Measurements from ENCODE around the gene ACTC1. TPM values are rescaled to one million over a fixed set of nuclear protein-coding genes. Genes with fewer than 3 reads are reported as not detected.

ACTC1 gene
- total RNA-seq, 1 experiment from 2014 or later, result not detected

DNA sequence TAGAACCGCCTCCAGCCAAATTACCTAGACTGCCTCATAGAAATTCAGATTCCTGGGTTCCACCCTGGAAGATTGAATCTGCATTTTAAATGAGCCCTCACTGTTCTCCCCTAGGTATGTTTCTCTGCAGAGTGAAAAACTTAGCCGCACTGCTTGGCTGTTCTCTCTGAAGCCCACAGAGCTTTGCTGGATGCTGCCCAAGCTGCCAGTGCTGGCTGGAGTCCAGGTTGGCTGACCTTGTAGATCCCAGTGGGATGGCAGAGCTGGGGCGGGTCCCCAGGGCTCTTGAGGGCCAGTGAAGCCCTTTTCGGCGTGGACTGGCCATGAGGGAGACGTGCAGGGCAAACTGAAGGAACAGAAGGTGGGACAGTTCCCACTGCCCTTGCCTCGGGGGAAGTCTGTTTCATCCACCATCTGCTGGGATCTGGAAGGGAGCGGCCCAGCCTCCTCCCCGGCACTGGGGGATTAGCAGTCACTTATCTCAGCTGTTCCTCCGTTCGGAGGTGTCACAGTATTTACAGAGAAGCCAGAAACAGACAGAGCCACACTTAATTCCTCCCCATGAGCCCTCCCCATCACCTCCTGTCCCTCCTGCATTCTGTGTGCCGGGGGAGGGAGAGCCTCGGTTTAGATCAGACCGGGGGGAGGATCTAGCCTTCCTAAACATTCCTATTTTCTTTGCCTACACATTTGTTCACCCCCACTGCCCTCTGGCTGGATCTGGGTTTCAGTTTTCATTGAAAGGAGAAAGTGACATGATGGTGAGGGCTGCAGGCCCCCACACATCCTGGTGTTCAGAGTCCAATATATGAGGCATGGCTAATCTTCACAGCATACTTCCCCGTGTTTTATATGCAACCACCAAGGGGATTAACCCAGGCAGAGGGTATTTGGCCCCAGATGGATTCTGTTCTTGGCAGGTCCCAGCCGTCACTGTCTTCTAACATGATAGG lies 4.1 kb upstream of the ACTC1 start:
- POLR2A ChIA-PET (ENCODE audit: unreplicated experiment), result no interaction called here
- DNase-seq, result no peak

DNA sequence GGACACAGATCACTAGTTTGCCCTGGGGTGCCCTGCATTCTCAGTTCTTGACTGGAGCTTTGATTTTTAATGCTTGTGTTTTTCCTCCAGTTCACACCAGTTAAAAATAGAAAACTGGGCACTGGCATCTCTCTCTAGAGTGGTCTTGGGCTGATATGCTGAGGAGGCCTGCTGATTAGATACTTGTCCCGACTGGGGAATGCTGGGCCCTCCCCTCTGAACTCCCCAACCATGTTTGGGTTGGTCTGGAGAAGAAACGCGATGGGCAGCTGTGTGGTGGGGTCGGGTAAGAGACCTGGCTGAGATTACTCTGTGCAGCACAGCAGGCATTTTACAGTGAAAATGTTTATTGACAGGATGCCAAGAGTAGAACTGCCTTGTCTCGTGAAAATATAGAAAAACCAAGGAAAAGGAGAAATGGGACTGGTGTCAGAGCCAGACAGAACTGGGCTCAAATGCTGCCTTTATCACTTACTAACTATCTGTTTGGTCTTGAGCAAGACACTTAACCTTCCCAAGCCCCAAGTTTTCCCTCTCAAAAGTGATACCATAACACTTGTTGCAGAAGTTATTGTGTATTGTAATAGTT lies 1.6 kb upstream of the ACTC1 start:
- Histone ChIP-seq H4K20me1 (ENCODE audit: insufficient read depth) (no peaks in the 10 kb centered on the region), H3K27me3 (ENCODE audit: insufficient read depth, low read depth) (peaks cover 32% of the 10 kb centered on the region), H2AFZ (no peak overlapping the region), H3K4me3 (no peak overlapping the region), H3K79me2 (ENCODE audit: low read depth) (no peaks in the 10 kb centered on the region), H3K4me1 (replicated peaks; ENCODE audit: insufficient read depth) (no peaks in the 10 kb centered on the region), H3K9me3 (ENCODE audit: insufficient read depth, low read depth) (no peaks in the 10 kb centered on the region), H3K9me2 (ENCODE audit: insufficient read depth) (no peaks in the 10 kb centered on the region), H3K27ac (no peak overlapping the region), H3K4me2 (no peak overlapping the region), H3F3A (ENCODE audit: insufficient read depth, low read depth) (no peaks in the 10 kb centered on the region), H3K36me3 (ENCODE audit: low read depth) (no peaks in the 10 kb centered on the region)
- no peak for TF ChIP-seq EZH2 (IDR thresholded peaks at IDR 0.05; ENCODE audit: low read depth)
- TF ChIP-seq, protein P1, sequence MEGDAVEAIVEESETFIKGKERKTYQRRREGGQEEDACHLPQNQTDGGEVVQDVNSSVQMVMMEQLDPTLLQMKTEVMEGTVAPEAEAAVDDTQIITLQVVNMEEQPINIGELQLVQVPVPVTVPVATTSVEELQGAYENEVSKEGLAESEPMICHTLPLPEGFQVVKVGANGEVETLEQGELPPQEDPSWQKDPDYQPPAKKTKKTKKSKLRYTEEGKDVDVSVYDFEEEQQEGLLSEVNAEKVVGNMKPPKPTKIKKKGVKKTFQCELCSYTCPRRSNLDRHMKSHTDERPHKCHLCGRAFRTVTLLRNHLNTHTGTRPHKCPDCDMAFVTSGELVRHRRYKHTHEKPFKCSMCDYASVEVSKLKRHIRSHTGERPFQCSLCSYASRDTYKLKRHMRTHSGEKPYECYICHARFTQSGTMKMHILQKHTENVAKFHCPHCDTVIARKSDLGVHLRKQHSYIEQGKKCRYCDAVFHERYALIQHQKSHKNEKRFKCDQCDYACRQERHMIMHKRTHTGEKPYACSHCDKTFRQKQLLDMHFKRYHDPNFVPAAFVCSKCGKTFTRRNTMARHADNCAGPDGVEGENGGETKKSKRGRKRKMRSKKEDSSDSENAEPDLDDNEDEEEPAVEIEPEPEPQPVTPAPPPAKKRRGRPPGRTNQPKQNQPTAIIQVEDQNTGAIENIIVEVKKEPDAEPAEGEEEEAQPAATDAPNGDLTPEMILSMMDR (conservative IDR thresholded peaks at IDR 0.05), result no peak
- no peak for DNase-seq
- intact Hi-C loops (cut with micrococcal nuclease; ENCODE audit: unreplicated experiment), result no loop called here
- BruUV-seq (replicated peaks), result no TSS peak
- ChIA-PET POLR2A (ENCODE audit: unreplicated experiment) (no interaction called here), CTCF (no interaction called here)

More for the DNA sequence above, 4.1 kb upstream of the ACTC1 start:
- H3K27me3 ChIP-seq (ENCODE audit: insufficient read depth, low read depth), result peaks cover 15% of the 10 kb centered on the region; the same call in 1 of the 2 replicates
- H3K4me1 ChIP-seq (replicated peaks; ENCODE audit: insufficient read depth), result no peaks in the 10 kb centered on the region
- CTCF ChIA-PET, result no interaction called here
- no peak overlapping the region for H3K4me3 ChIP-seq
- no TSS peak for BruUV-seq (replicated peaks)
- intact Hi-C loops (cut with micrococcal nuclease; ENCODE audit: unreplicated experiment), result no loop called here
- no peaks in the 10 kb centered on the region for H4K20me1 ChIP-seq (ENCODE audit: insufficient read depth)
- H3F3A ChIP-seq (ENCODE audit: insufficient read depth, low read depth), result no peaks in the 10 kb centered on the region
- no peaks in the 10 kb centered on the region for H3K36me3 ChIP-seq (ENCODE audit: low read depth)
- no peak overlapping the region for H3K4me2 ChIP-seq
- H3K27ac ChIP-seq, result no peak overlapping the region
- no peaks in the 10 kb centered on the region for H3K9me3 ChIP-seq (ENCODE audit: insufficient read depth, low read depth)
- no peak overlapping the region for H2AFZ ChIP-seq
- TF ChIP-seq, protein P1 (conservative IDR thresholded peaks at IDR 0.05), result no peak
- TF ChIP-seq EZH2 (IDR thresholded peaks at IDR 0.05; ENCODE audit: low read depth), result no peak
- H3K9me2 ChIP-seq (ENCODE audit: insufficient read depth), result no peaks in the 10 kb centered on the region
- H3K79me2 ChIP-seq (ENCODE audit: low read depth), result no peaks in the 10 kb centered on the region

DNA sequence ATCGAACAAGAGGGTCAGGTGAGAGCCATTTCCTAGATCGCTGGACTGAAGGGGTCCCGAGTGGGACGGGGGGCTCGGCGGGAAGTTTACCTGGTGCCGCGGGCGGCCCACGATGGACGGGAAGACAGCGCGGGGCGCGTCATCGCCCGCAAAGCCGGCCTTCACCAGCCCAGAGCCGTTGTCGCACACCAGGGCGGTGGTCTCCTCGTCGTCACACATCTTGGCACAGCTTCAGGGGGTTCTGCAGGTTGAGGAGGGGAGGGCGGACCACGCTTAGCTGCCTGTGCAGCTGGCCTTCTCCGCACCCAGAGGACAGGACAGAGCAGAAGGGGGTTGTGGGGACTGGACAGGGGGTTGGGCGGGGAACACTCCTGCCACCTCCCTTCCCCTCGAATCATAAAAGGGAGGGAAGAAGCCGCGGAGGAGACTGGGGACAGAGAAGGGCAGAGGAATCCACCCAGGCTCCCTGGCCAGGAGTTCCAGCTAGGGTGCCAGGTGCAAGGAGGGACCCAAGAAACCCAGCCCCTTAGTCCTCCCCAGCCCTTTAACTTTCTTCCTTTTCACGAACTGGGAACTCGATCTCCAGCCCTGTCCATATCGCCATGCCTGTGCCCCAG lies 651 bp downstream of the ACTC1 start:
- H3K36me3 ChIP-seq (ENCODE audit: low read depth), result no peaks in the 10 kb centered on the region
- no peaks in the 10 kb centered on the region for H3F3A ChIP-seq (ENCODE audit: insufficient read depth, low read depth)
- no peak overlapping the region for H3K27ac ChIP-seq
- ChIA-PET POLR2A (ENCODE audit: unreplicated experiment) (no interaction called here), CTCF (no interaction called here)
- peaks cover 39% of the 10 kb centered on the region for H3K27me3 ChIP-seq (ENCODE audit: insufficient read depth, low read depth)
- peak overlapping the region; percentile 13; the same call in 1 of the 2 replicates for H3K4me2 ChIP-seq
- no peak overlapping the region for H3K4me3 ChIP-seq
- no peaks in the 10 kb centered on the region for H4K20me1 ChIP-seq (ENCODE audit: insufficient read depth)
- no peak overlapping the region for H2AFZ ChIP-seq
- TF ChIP-seq, protein P1 (conservative IDR thresholded peaks at IDR 0.05), result no peak
- TF ChIP-seq EZH2 (IDR thresholded peaks at IDR 0.05; ENCODE audit: low read depth), result no peak
- no peaks in the 10 kb centered on the region for H3K9me2 ChIP-seq (ENCODE audit: insufficient read depth)
- no peaks in the 10 kb centered on the region for H3K79me2 ChIP-seq (ENCODE audit: low read depth)
- H3K4me1 ChIP-seq (replicated peaks; ENCODE audit: insufficient read depth), result no peaks in the 10 kb centered on the region
- no TSS peak for BruUV-seq (replicated peaks)
- no peak for DNase-seq
- no peaks in the 10 kb centered on the region for H3K9me3 ChIP-seq (ENCODE audit: insufficient read depth, low read depth)
- intact Hi-C loops (cut with micrococcal nuclease; ENCODE audit: unreplicated experiment), result no loop called here

Measured in PC-9 (cell line).